Ammon's horn (tissue), 1 donor: ENCODE measurements around the gene NUAK1.

Source experiments
- DNase-seq: peaks from one replicate; pipeline ENCODE4 v3.0.0-alpha.2; 2016; ENCODE audit warnings: low spot score

Gene NUAK1

GRCh38 chr12:106109168-106109910, 29.4 kb downstream of the NUAK1 start:
- DNase-seq = no peak

- DNase-seq = no peak
These were observed 30.4 kb downstream of the NUAK1 start for GRCh38 chr12:106108185-106108835.

GRCh38 chr12:106107566-106107965, 31.2 kb downstream of the NUAK1 start:
- no peak for DNase-seq

- DNase-seq = no peak
These were observed 31.9 kb downstream of the NUAK1 start for GRCh38 chr12:106106892-106107291.

GRCh38 chr12:106106061-106106566, 32.6 kb downstream of the NUAK1 start:
- no peak for DNase-seq

- peak; percentile 62 for DNase-seq
These were observed 37.0 kb downstream of the NUAK1 start for GRCh38 chr12:106101803-106102202.

- no peak for DNase-seq
These were observed 40.0 kb downstream of the NUAK1 start for GRCh38 chr12:106098691-106099200.

- no peak for DNase-seq
These were observed 41.7 kb downstream of the NUAK1 start for GRCh38 chr12:106097011-106097410.

- DNase-seq = no peak
These were observed 42.4 kb downstream of the NUAK1 start for GRCh38 chr12:106096376-106096775.

- DNase-seq = no peak
These were observed 44.5 kb downstream of the NUAK1 start for GRCh38 chr12:106094304-106094703.

GRCh38 chr12:106093246-106093645, 45.5 kb downstream of the NUAK1 start:
- no peak for DNase-seq

- no peak for DNase-seq
These were observed 47.3 kb downstream of the NUAK1 start for GRCh38 chr12:106091446-106091820.

- no peak for DNase-seq
These were observed 47.9 kb downstream of the NUAK1 start for GRCh38 chr12:106090591-106091445.

GRCh38 chr12:106089935-106090334, 48.8 kb downstream of the NUAK1 start:
- DNase-seq = no peak

- no peak for DNase-seq
These were observed 49.8 kb downstream of the NUAK1 start for GRCh38 chr12:106088811-106089485.

GRCh38 chr12:106088246-106088808, 50.4 kb downstream of the NUAK1 start:
- DNase-seq = no peak

- peak; percentile 94 for DNase-seq
These were observed 52.1 kb downstream of the NUAK1 start for GRCh38 chr12:106086696-106087095.

GRCh38 chr12:106085213-106085612, 53.5 kb downstream of the NUAK1 start:
- DNase-seq = no peak

GRCh38 chr12:106084759-106085158, 54.0 kb downstream of the NUAK1 start:
- DNase-seq = no peak

- DNase-seq = peak; percentile 35
These were observed 54.6 kb downstream of the NUAK1 start for GRCh38 chr12:106084014-106084671.
